ENCODE results near the gene PPP2R5C.

DNA sequence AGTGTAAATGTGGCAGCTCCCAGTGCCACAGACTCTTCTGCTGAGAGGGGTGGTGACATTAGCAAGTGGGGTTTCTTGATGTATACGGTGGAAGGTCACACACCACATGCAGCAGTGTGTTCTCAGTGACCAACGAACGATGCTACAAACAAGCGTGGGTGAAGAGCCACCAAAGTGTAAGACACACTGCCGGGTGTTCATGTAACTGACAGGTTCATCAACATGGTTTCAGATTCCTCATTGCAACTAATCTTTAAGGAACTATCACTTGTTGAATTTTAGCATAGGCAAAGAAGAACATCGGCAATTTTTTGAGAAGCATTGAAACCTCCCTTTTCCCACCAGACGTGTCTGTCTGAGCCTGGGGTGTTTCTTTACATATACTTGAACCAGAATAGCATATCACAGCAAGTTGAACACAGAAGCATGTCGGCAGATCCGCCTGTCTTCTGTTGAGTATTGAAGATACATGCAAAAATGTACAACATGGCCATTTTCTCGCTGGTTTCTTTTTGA, 58.8 kb downstream of the PPP2R5C start:
- TF ChIP-seq, protein P1, sequence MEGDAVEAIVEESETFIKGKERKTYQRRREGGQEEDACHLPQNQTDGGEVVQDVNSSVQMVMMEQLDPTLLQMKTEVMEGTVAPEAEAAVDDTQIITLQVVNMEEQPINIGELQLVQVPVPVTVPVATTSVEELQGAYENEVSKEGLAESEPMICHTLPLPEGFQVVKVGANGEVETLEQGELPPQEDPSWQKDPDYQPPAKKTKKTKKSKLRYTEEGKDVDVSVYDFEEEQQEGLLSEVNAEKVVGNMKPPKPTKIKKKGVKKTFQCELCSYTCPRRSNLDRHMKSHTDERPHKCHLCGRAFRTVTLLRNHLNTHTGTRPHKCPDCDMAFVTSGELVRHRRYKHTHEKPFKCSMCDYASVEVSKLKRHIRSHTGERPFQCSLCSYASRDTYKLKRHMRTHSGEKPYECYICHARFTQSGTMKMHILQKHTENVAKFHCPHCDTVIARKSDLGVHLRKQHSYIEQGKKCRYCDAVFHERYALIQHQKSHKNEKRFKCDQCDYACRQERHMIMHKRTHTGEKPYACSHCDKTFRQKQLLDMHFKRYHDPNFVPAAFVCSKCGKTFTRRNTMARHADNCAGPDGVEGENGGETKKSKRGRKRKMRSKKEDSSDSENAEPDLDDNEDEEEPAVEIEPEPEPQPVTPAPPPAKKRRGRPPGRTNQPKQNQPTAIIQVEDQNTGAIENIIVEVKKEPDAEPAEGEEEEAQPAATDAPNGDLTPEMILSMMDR (IDR thresholded peaks at IDR 0.05), result no peak
- TF ChIP-seq POLR2AphosphoS5 (IDR thresholded peaks at IDR 0.05; ENCODE audit: low read depth, low read length), result no peak
